ENCODE measurements around the gene ZNF611. TPM values are rescaled to one million over a fixed set of nuclear protein-coding genes. Genes with fewer than 3 reads are reported as not detected.
A peak's percentile ranks its signal among the peaks of the same experiment; 100 is the strongest.
"Not testable (repeated sequence)": the region's sequence is repeated elsewhere in the genome, so short reads cannot be mapped to it uniquely, and the experiment has no call there.

ZNF611 gene
- total and polyA plus RNA-seq, 10 of the 15 experiments (the other 5 are each of a cell fraction or from before 2014, with no cell fraction given) = 1.4 to 16.8 (median 7.6) TPM

- TF ChIP-seq, protein P1, sequence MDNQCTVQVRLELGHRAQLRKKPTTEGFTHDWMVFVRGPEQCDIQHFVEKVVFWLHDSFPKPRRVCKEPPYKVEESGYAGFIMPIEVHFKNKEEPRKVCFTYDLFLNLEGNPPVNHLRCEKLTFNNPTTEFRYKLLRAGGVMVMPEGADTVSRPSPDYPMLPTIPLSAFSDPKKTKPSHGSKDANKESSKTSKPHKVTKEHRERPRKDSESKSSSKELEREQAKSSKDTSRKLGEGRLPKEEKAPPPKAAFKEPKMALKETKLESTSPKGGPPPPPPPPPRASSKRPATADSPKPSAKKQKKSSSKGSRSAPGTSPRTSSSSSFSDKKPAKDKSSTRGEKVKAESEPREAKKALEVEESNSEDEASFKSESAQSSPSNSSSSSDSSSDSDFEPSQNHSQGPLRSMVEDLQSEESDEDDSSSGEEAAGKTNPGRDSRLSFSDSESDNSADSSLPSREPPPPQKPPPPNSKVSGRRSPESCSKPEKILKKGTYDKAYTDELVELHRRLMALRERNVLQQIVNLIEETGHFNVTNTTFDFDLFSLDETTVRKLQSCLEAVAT (IDR thresholded peaks at IDR 0.05) = no peak
Measured at GRCh38 chr19:52685811-52686210, 49.0 kb downstream of the ZNF611 start (continued).

DNA sequence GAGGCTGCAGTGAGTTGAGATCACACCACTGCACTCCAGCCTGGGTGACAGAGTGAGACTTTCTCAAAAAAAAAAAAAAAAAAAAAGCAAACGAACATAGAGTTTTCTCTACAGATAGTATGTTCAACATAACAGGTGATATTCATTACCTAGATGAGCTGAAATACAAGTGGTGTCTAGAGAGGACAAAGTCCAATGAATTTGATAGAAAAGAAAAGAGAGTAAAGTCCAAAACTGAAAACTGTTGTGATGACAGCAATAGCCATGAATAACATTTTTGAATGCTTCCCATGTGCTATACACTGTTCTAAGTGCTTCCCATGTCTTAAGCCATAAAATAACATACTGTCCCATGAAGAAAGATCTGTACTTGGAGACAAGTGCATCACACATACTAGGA, 53.6 kb downstream of the ZNF611 start:
- H3K4me2 ChIP-seq (ENCODE audit: control insufficient read depth, insufficient read depth); ATAC-seq; H2AFZ ChIP-seq (ENCODE audit: control insufficient read depth, low read depth, low read length); H3K9me3 ChIP-seq (replicated peaks; ENCODE audit: control insufficient read depth, insufficient read depth, low read length); CTCF ChIA-PET; H3K27ac ChIP-seq (ENCODE audit: control insufficient read depth, insufficient read depth); H3K27me3 ChIP-seq (replicated peaks in 1 of 2; ENCODE audit: control insufficient read depth in 2 of 2, insufficient read depth in 2 of 2, low read length in 1 of 2); intact Hi-C loops (cut with micrococcal nuclease; ENCODE audit: unreplicated experiment); DNase-seq (ENCODE audit: low read depth, low spot score); BruUV-seq (replicated peaks); H3K36me3 ChIP-seq (ENCODE audit: control insufficient read depth in 2 of 2, insufficient read depth in 2 of 2, low read length in 1 of 2); H3K9ac ChIP-seq (ENCODE audit: control insufficient read depth, insufficient read depth, low read length); H4K20me1 ChIP-seq (ENCODE audit: control insufficient read depth, insufficient read depth); H3K4me1 ChIP-seq (ENCODE audit: control insufficient read depth, insufficient read depth, low read length); H3K79me2 ChIP-seq (ENCODE audit: control insufficient read depth, insufficient read depth, low read length); H3K4me3 ChIP-seq; in situ Hi-C loops (cut with MboI): not testable (repeated sequence)
- RAD21 ChIA-PET (ENCODE audit: unreplicated experiment) = interaction anchor here (0.8 kb wide), 1 partner anchor 14 kb away, joined by 4 read pairs; no protein-coding TSS in a partner anchor
- POLR2A ChIA-PET = interaction anchor here (0.6 to 1.5 kb wide), 2 partner anchors 11 to 71 kb away, joined by 3 to 11 read pairs; no protein-coding TSS in a partner anchor
- no CpG with 5 or more reads among the region's 1 CpG for WGBS (ENCODE audit: insufficient coverage, insufficient replicate concordance, low lambda C conversion rate, missing lambda C conversion rate)
- SMC1A ChIA-PET (ENCODE audit: uncharacterized antibody, unreplicated experiment) = interaction anchor here (0.7 to 1.4 kb wide), 3 partner anchors 9 to 44 kb away, joined by 3 to 5 read pairs (median 4); no protein-coding TSS in a partner anchor
- FAIRE-seq = peak; percentile 52

- Histone ChIP-seq H3K79me2 (ENCODE audit: control insufficient read depth, insufficient read depth, low read length) (no peaks in the 10 kb centered on the region; the same call in 1 of the 2 replicates), H3K4me1 (ENCODE audit: control insufficient read depth, insufficient read depth, low read length) (no peaks in the 10 kb centered on the region), H2AFZ (ENCODE audit: control insufficient read depth, low read depth, low read length) (no peak overlapping the region), H3K9ac (ENCODE audit: control insufficient read depth, insufficient read depth, low read length) (no peak overlapping the region), H3K4me3 (no peak overlapping the region), H3K27me3 (replicated peaks in 1 of 2; ENCODE audit: control insufficient read depth in 2 of 2, insufficient read depth in 2 of 2, low read length in 1 of 2) (no peaks in the 10 kb centered on the region), H3K27ac (ENCODE audit: control insufficient read depth, insufficient read depth) (no peak overlapping the region), H3K4me2 (ENCODE audit: control insufficient read depth, insufficient read depth) (no peak overlapping the region), H3K36me3 (ENCODE audit: control insufficient read depth in 2 of 2, insufficient read depth in 2 of 2, low read length in 1 of 2) (no peaks in the 10 kb centered on the region), H4K20me1 (ENCODE audit: control insufficient read depth, insufficient read depth) (no peaks in the 10 kb centered on the region), H3K9me3 (replicated peaks; ENCODE audit: control insufficient read depth, insufficient read depth, low read length) (peaks cover 3% of the 10 kb centered on the region; the same call in 1 of the 3 replicates)
- TF ChIP-seq NFXL1 (IDR thresholded peaks at IDR 0.05; ENCODE audit: borderline replicate concordance) (no peak), SUPT20H (IDR thresholded peaks at IDR 0.05; ENCODE audit: borderline replicate concordance, control insufficient read depth, low read depth, low read length) (no peak), NFIC (IDR thresholded peaks at IDR 0.05; ENCODE audit: low read depth, low read length) (no peak), RELB (IDR thresholded peaks at IDR 0.05; ENCODE audit: low read depth) (no peak), HSF1 (IDR thresholded peaks at IDR 0.05; ENCODE audit: low read depth, low read length) (no peak)
- in situ Hi-C loops (cut with MboI) (no loop called here), intact Hi-C loops (cut with micrococcal nuclease; ENCODE audit: unreplicated experiment) (no loop called here)
- BruUV-seq (replicated peaks) = no TSS peak
- ChIA-PET RAD21 (ENCODE audit: unreplicated experiment) (no interaction called here), SMC1A (ENCODE audit: uncharacterized antibody, unreplicated experiment) (no interaction called here), CTCF (no interaction called here), POLR2A (no interaction called here)
- WGBS (ENCODE audit: insufficient coverage, insufficient replicate concordance, low lambda C conversion rate, missing lambda C conversion rate) = 100% methylated on average over 5 of the region's 5 CpGs
- no peak for FAIRE-seq
- DNase-seq (ENCODE audit: low read depth, low spot score) = no peak
- no peak for ATAC-seq
Measured at GRCh38 chr19:52679598-52679997, 55.2 kb downstream of the ZNF611 start.
